Activated effector memory CD4-positive, alpha-beta T cell treated with Interleukin-2 at 50 U/mL for 16 hours (primary cell): ENCODE data around the gene KLHL30.

Source experiments
- DNase-seq: peaks from one replicate; pipeline ENCODE4 v3.0.0-alpha.2; 2020

The KLHL30 gene, protein sequence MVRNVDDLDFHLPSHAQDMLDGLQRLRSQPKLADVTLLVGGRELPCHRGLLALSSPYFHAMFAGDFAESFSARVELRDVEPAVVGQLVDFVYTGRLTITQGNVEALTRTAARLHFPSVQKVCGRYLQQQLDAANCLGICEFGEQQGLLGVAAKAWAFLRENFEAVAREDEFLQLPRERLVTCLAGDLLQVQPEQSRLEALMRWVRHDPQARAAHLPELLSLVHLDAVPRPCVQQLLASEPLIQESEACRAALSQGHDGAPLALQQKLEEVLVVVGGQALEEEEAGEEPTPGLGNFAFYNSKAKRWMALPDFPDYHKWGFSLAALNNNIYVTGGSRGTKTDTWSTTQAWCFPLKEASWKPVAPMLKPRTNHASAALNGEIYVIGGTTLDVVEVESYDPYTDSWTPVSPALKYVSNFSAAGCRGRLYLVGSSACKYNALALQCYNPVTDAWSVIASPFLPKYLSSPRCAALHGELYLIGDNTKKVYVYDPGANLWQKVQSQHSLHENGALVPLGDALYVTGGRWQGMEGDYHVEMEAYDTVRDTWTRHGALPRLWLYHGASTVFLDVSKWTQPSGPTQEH

GRCh38 chr2:238138331-238139195 is at the start of gene KLHL30:
KLHL30 (plus strand) TSS chr2:238138668; CDS start chr2:238140755, 2,087 bp downstream.
- DNase-seq = no peak

DNA sequence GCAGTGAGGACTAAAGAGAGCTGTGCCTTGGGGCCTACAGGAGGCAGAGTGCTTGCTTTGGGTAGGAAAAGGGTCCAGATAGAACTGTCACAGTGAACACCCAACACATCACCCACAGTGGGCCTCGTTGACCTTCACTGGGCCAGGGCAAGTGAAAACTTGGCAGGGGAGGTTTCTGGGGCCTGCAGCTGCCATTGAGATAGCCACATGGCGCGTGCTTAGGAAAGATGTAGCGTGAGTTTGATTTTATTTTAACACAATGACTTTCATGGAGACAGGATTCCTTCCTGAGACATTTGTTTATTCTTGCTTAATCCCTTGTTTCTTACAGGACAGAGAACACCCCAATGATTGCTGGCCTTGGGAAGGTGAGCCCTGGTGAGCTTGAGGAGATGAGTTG is 47.6 kb upstream of the KLHL30 start:
- no peak for DNase-seq

DNA sequence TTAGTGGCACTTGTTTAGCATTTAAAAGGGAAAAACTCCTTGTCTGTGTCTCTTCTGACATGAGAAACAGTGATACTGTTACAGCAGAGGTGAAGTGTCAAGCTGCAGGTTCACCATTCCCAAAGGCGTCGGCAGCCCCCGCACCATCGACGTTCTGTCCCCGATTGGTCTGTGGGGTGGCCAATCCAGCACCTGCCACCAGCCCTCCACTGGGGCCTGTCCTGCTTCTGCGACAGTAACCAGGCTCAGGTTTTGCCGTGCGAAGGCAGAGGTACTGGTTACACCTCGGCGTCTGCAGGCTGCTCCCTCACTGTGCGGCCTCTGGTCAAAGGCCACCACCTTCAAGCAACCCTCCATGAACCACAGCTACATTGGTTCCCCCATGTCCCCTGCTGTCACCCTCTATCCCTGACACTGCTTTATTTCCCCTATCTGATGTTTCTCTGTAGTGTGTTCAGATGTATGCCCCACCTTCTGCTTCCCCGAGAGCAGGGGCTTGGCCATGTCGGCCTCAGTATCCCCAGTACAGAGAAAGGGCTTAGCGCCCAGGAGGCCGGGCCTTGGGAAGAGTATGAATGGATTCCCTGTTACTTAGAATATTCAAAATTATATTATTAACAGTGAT is 46.9 kb upstream of the KLHL30 start:
- no peak for DNase-seq

GRCh38 chr2:238092486-238093035 is 45.9 kb upstream of the KLHL30 start:
- DNase-seq = no peak

GRCh38 chr2:238093181-238094140 is 45.0 kb upstream of the KLHL30 start:
- no peak for DNase-seq

DNA sequence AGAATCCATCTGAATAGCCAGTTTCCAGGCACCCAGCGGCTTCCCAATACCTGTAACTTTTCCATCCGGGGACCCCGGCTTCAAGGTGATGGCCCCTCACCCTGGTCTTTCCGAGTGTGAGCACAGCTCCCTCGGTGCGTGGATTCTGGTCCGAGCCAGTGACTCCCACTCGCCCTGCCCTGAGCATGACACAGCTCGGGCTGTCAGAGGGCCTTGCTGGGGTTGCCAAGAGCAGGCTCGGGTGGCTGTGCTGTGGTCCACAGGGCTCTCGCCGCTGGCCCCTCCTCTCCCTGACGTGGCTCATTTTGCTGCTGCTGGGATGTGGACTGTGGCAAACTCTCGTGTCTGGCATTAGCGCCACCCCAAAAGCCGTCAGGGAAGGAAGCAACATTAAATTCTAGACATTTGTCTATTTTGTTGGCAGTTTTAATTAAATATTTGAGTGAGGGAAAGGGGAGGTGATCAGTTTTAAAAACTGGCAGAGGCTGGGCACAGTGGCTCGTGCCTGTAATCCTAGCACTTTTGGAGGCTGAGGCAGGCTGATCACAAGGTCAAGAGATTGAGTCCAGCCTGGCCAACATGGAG is 43.9 kb upstream of the KLHL30 start:
- no peak for DNase-seq

DNA sequence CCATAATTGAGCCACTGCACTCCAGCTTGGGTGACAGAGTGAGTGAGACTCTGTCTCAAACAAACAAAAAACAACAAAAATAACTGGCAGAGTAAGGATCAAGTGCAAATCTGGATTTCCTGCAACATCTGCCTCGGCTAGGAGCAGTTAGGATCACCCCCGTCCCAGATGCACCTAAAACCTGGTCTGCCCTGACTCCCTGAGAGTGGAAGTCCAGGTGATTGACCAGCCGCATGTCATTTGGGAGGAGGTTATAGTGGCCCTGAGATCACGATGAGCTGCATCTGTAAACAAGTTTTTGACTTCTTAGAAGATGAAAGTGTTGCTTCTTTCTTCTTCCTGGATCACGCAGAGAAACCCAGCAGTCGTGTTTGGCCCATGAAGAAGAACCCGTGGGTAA is 43.3 kb upstream of the KLHL30 start:
- DNase-seq = no peak

GRCh38 chr2:238096311-238097011 is 42.0 kb upstream of the KLHL30 start:
- no peak for DNase-seq

DNA sequence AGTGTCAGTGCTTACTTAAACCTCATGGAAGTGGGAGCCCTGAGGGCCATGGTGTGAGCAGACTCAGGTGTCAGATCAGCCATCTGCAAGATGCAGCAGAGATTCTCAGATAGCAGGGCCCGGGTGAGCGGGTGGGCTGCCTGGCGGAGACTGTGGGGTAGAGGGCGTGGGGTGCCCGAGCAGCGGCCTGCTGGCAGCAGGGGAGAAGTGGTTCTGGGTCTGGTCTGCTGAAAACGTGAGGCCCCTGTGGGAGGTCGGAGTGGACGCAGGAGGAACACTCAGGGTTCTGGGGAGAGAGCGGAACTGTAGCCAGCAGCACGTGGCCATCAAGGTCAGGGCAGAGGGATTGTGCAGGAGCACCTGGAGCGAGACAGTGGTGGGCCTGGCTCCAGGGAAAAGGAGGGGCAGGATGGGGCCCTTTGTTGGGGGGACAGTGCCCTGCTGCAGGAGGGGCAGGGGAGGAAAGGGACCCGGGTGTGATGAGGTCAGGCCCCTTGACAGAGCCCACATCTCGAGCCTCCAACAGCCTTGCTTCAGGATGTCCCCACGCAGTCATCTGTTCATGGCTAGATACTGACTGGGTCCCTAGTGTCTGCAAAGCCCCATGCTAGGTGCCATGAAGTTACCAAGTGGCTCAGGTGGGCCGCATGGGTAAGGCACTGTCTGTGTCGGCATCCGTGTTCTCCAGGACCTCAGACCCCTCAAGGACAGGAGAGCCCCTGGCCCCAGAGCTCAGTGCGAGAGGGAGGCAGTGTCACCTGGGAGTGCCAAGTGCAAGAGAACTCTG is 41.1 kb upstream of the KLHL30 start:
- no peak for DNase-seq

DNA sequence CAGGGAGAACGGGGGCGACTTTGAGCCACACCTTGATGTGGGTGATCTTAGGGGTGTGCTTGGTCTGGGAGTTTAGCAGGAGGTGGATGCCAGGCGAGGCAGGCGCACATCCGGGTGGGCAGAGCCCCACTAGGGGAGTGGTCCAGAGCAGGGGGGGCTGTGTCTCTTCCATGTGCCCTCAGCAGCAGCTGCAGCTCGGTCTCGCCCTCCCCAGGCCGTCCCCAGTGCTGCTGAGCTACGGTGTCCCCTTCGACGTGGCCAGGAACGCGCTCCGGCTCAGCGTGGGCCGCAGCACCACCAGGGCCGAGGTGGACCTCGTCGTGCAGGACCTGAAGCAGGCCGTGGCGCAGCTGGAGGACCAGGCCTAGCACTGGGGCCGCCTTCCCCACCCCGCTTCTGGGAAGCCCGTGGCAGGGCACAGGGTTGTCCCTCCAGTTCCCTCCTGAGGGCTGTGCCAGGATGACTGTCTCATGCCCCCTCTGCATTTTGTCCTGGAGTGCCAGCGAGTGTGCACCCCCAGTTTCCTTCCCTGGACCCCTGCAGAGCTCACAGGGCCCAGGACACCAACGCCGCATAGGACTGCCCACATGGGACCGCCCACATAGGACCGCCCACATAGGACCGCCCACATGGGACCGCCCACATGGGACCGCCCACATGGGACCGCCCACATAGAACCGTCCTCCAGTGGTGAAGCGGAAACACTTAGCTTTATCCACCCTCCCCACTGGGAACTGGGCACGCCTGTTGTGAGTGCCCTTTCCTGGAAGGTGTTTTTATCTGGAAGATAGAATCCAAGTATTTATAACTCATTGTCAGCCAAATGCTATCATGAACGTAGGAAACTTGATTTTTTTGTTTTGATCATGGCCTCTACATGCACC is 40.2 kb upstream of the KLHL30 start:
- DNase-seq = no peak

GRCh38 chr2:238098901-238099713 is 39.4 kb upstream of the KLHL30 start:
- DNase-seq = no peak

- DNase-seq = no peak
Measured at GRCh38 chr2:238099714-238100048, 38.8 kb upstream of the KLHL30 start.

GRCh38 chr2:238100049-238100820 is 38.2 kb upstream of the KLHL30 start, which contains the start of gene ESPNL:
ESPNL (plus strand) TSS chr2:238100340; CDS start chr2:238100420, 80 bp downstream.
- DNase-seq = no peak

DNA sequence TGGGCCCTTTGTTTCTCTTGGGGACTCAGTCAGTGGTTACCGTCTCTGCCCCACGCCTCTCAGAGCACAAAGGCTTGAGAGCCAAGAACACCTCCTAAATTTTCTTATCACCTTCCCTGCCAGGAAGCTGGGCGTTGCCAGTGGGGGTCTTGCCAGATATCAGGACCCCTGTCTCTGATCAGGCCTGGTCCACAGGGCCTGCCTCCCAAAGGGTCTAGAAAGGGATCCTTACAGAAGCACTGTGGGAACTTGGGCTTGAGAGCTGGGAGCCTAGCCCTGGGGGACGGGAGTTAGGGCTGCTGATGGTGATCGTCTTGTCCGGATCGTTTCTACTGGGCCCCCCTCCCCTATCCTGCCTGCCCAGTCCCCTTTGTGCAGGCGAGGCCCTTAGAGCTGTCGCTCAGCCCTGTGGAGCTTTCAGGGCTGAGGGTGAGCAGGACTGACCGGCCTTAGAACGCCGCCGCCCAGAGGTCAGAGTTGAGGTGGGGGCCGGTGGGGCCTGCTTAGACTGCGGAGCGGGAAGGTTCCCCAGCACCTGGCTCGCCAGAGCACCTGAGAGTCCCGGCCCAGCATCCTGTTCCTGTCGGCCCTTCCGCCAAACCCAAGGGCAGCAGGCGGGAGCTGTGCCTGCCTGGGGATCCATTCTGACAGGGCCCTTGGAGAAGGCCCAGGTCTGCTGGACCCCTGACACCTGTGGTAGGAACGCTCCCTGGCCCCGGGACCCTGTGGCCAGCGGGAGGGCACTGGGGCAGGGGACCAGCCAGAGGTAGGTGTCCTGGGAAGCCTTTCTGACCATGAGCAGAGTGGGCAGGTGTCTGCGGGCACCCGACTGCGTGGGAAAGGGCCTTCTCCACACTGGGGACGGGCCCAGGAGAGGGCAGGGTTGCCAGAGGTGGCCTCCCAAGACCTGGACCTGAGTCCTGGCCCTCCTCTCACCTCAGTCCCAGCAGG is 37.4 kb upstream of the KLHL30 start:
- DNase-seq = no peak
